GM23338 (cell line): ENCODE measurements around the gene HCRTR1. TPM values are rescaled to one million over a fixed set of nuclear protein-coding genes. Genes with fewer than 3 reads are reported as not detected.

Experiments used
- ATAC-seq: fragments of 200-7000 bp; cut with Tn5 transposase; 3 replicates; pipeline ENCODE4 v1.9.1; 2020
- DNase-seq: peaks from one replicate; pipeline ENCODE4 v3.0.0-alpha.2; 2015; ENCODE audit warnings: low spot score
- H2AFZ ChIP-seq: fragments of 200-600 bp; sonication (generic); 2 replicates; pipeline ENCODE4 v1.8.0; 2016; ENCODE audit warnings: antibody characterized with exemption, mild to moderate bottlenecking, moderate library complexity
- H3F3A ChIP-seq: fragments of 200-600 bp; sonication (generic); replicated peaks from 2 replicates; pipeline ENCODE4 v1.8.0; 2017; ENCODE audit warnings: antibody characterized with exemption, mixed run types, low read depth
- H3K27ac ChIP-seq: fragments of 200-600 bp; sonication (generic); 2 replicates; pipeline ENCODE4 v1.6.1; 2016; ENCODE audit warnings: low read depth
- H3K27me3 ChIP-seq: fragments of 200-600 bp; sonication (generic); 2 replicates; pipeline ENCODE4 v1.8.0; 2016; ENCODE audit warnings: mild to moderate bottlenecking, mixed run types, moderate library complexity; ENCODE audit not compliant: insufficient read depth
- H3K36me3 ChIP-seq: fragments of 200-600 bp; sonication (generic); 2 replicates; pipeline ENCODE4 v1.8.0; 2016; ENCODE audit warnings: mild to moderate bottlenecking; ENCODE audit not compliant: insufficient read depth
- H3K4me1 ChIP-seq: fragments of 200-600 bp; sonication (generic); 2 replicates; pipeline ENCODE4 v1.8.0; 2016; ENCODE audit warnings: mild to moderate bottlenecking, moderate library complexity; ENCODE audit not compliant: insufficient read depth
- H3K4me2 ChIP-seq: fragments of 200-600 bp; sonication (generic); 2 replicates; pipeline ENCODE4 v1.7.1; 2017; ENCODE audit warnings: mixed run types
- H3K4me3 ChIP-seq: fragments of 200-600 bp; sonication (generic); 2 replicates; pipeline ENCODE4 v1.6.1; 2016; ENCODE audit warnings: mixed run types
- H3K79me2 ChIP-seq: fragments of 200-600 bp; sonication (generic); replicated peaks from 2 replicates; pipeline ENCODE4 v1.8.0; 2017; ENCODE audit warnings: mild to moderate bottlenecking; ENCODE audit not compliant: insufficient read depth
- H3K9me2 ChIP-seq: fragments of 200-600 bp; sonication (generic); 2 replicates; pipeline ENCODE4 v1.8.0; 2017; ENCODE audit not compliant: insufficient read depth
- H4K20me1 ChIP-seq: fragments of 200-600 bp; sonication (generic); replicated peaks from 2 replicates; pipeline ENCODE4 v1.8.0; 2017; ENCODE audit warnings: mild to moderate bottlenecking; ENCODE audit not compliant: insufficient read depth
- H3K27ac Mint-ChIP-seq: 2 replicates; pipeline ENCODE4 v1.8.0; 2020; ENCODE audit warnings: inconsistent platforms, mild to moderate bottlenecking, moderate library complexity, mixed read lengths
- H3K27me3 Mint-ChIP-seq: 3 replicates; pipeline ENCODE4 v1.8.0; 2022; ENCODE audit warnings: low read depth, mild to moderate bottlenecking, moderate library complexity, mixed read lengths, inconsistent platforms; ENCODE audit not compliant: insufficient read depth, poor library complexity
- H3K36me3 Mint-ChIP-seq: 3 replicates; pipeline ENCODE4 v1.8.0; 2021; ENCODE audit warnings: low read depth, mild to moderate bottlenecking, inconsistent platforms, moderate library complexity, mixed read lengths
- H3K4me1 Mint-ChIP-seq: 3 replicates; pipeline ENCODE4 v1.8.0; 2020; ENCODE audit warnings: mild to moderate bottlenecking, inconsistent platforms, mixed read lengths
- H3K4me3 Mint-ChIP-seq: 3 replicates; pipeline ENCODE4 v1.8.0; 2021; ENCODE audit warnings: moderate library complexity, mild to moderate bottlenecking, inconsistent platforms, mixed read lengths
- H3K9me3 Mint-ChIP-seq: 3 replicates; pipeline ENCODE4 v1.8.0; 2020; ENCODE audit warnings: moderate library complexity, mild to moderate bottlenecking, inconsistent platforms, mixed read lengths
- CREB1 ChIP-seq: fragments of 250-450 bp; sonication (Bioruptor Pico); IDR thresholded peaks from 2 replicates; pipeline ENCODE4 v1.5.0; 2020; ENCODE audit warnings: low read depth, mild to moderate bottlenecking, moderate library complexity
- JUNB ChIP-seq: IDR thresholded peaks from one replicate; pipeline ENCODE4 v1.6.1; 2016; ENCODE audit warnings: antibody characterized with exemption; ENCODE audit not compliant: unreplicated experiment
- NANOG ChIP-seq: IDR thresholded peaks from 2 replicates; pipeline ENCODE4 v1.6.1; 2016; ENCODE audit warnings: antibody characterized with exemption, borderline replicate concordance
- ZNF114 ChIP-seq: fragments of 250-450 bp; sonication (Bioruptor Pico); IDR thresholded peaks from 2 replicates; pipeline ENCODE4 v1.5.0; 2020; ENCODE audit warnings: mild to moderate bottlenecking, moderate library complexity
- ZNF331 ChIP-seq: fragments of 250-450 bp; sonication (Bioruptor Pico); IDR thresholded peaks from 2 replicates; pipeline ENCODE4 v1.5.0; 2020; ENCODE audit warnings: low read depth, mild to moderate bottlenecking, moderate library complexity
- polyA plus RNA-seq: library from polyadenylated mRNA; unstranded; fragments of >200 nt; fragmentation: Nextera tagmentation; extraction: Ambion mirVana; gene quantifications from 2 replicates; pipeline ENCODE4 v1.2.1, GENCODE V29; 2016
- total RNA-seq: library from RNA; depleted of rRNA; stranded (reverse); fragments of >200 nt; shearing (Covaris generic); gene quantifications from 2 replicates; pipeline ENCODE4 v1.2.3, GENCODE V29; 2014
- TF ChIP-seq, protein P1 (sequence below): fragments of 250-450 bp; sonication (Bioruptor Pico); IDR thresholded peaks from 2 replicates; pipeline ENCODE4 v1.5.0; 2020; ENCODE audit warnings: mild to moderate bottlenecking, moderate library complexity
- TF ChIP-seq, protein P2 (sequence below), 2 experiments: fragments of 200-600 bp in 1 of 2; sonication (generic) in 1 of 2; conservative IDR thresholded peaks; 2 replicates each; pipeline versions ENCODE4 v1.5.1 to v1.6.1; 2016 to 2017; ENCODE audit warnings: antibody characterized with exemption in 2 of 2, low read depth in 2 of 2, mild to moderate bottlenecking in 2 of 2, moderate library complexity in 1 of 2

The HCRTR1 gene
- total and polyA plus RNA-seq, 2 experiments from 2014 or later, result 0.15 to 1.0 TPM

DNA sequence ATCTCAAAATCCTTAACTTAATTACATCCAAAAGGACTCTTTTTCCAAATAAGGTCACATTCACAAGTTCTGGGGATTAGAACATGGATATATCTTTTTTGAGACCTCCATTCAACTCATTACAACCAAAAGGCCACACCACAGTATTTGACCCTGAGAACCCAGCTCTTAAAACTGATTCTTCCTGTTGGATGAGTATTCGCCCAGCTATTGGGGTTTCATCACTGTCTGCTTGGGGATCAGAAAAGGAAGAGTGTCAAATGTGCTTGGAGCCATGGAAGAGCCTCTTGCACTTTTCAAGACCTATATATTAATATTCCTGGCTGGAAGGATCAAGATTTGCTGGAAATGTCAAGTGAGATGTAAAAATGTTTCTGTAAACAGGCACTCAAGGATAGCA, 46.6 kb upstream of the HCRTR1 start (continued):
- TF ChIP-seq, protein P1, sequence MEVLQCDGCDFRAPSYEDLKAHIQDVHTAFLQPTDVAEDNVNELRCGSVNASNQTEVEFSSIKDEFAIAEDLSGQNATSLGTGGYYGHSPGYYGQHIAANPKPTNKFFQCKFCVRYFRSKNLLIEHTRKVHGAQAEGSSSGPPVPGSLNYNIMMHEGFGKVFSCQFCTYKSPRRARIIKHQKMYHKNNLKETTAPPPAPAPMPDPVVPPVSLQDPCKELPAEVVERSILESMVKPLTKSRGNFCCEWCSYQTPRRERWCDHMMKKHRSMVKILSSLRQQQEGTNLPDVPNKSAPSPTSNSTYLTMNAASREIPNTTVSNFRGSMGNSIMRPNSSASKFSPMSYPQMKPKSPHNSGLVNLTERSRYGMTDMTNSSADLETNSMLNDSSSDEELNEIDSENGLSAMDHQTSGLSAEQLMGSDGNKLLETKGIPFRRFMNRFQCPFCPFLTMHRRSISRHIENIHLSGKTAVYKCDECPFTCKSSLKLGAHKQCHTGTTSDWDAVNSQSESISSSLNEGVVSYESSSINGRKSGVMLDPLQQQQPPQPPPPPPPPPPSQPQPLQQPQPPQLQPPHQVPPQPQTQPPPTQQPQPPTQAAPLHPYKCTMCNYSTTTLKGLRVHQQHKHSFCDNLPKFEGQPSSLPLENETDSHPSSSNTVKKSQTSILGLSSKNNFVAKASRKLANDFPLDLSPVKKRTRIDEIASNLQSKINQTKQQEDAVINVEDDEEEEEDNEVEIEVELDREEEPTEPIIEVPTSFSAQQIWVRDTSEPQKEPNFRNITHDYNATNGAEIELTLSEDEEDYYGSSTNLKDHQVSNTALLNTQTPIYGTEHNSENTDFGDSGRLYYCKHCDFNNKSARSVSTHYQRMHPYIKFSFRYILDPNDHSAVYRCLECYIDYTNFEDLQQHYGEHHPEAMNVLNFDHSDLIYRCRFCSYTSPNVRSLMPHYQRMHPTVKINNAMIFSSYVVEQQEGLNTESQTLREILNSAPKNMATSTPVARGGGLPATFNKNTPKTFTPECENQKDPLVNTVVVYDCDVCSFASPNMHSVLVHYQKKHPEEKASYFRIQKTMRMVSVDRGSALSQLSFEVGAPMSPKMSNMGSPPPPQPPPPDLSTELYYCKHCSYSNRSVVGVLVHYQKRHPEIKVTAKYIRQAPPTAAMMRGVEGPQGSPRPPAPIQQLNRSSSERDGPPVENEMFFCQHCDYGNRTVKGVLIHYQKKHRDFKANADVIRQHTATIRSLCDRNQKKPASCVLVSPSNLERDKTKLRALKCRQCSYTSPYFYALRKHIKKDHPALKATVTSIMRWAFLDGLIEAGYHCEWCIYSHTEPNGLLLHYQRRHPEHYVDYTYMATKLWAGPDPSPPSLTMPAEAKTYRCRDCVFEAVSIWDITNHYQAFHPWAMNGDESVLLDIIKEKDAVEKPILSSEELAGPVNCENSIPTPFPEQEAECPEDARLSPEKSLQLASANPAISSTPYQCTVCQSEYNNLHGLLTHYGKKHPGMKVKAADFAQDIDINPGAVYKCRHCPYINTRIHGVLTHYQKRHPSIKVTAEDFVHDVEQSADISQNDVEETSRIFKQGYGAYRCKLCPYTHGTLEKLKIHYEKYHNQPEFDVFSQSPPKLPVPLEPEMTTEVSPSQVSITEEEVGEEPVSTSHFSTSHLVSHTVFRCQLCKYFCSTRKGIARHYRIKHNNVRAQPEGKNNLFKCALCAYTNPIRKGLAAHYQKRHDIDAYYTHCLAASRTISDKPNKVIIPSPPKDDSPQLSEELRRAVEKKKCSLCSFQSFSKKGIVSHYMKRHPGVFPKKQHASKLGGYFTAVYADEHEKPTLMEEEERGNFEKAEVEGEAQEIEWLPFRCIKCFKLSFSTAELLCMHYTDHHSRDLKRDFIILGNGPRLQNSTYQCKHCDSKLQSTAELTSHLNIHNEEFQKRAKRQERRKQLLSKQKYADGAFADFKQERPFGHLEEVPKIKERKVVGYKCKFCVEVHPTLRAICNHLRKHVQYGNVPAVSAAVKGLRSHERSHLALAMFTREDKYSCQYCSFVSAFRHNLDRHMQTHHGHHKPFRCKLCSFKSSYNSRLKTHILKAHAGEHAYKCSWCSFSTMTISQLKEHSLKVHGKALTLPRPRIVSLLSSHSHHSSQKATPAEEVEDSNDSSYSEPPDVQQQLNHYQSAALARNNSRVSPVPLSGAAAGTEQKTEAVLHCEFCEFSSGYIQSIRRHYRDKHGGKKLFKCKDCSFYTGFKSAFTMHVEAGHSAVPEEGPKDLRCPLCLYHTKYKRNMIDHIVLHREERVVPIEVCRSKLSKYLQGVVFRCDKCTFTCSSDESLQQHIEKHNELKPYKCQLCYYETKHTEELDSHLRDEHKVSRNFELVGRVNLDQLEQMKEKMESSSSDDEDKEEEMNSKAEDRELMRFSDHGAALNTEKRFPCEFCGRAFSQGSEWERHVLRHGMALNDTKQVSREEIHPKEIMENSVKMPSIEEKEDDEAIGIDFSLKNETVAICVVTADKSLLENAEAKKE (CRISPR knock-in tag), result no peak
- no peak for TF ChIP-seq JUNB
- TF ChIP-seq NANOG, result no peak
- TF ChIP-seq ZNF114 (CRISPR knock-in tag), result no peak
- TF ChIP-seq, protein P2, sequence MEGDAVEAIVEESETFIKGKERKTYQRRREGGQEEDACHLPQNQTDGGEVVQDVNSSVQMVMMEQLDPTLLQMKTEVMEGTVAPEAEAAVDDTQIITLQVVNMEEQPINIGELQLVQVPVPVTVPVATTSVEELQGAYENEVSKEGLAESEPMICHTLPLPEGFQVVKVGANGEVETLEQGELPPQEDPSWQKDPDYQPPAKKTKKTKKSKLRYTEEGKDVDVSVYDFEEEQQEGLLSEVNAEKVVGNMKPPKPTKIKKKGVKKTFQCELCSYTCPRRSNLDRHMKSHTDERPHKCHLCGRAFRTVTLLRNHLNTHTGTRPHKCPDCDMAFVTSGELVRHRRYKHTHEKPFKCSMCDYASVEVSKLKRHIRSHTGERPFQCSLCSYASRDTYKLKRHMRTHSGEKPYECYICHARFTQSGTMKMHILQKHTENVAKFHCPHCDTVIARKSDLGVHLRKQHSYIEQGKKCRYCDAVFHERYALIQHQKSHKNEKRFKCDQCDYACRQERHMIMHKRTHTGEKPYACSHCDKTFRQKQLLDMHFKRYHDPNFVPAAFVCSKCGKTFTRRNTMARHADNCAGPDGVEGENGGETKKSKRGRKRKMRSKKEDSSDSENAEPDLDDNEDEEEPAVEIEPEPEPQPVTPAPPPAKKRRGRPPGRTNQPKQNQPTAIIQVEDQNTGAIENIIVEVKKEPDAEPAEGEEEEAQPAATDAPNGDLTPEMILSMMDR (conservative IDR thresholded peaks at IDR 0.05; ENCODE audit: low read depth in 2 of 2), result no peak

DNA sequence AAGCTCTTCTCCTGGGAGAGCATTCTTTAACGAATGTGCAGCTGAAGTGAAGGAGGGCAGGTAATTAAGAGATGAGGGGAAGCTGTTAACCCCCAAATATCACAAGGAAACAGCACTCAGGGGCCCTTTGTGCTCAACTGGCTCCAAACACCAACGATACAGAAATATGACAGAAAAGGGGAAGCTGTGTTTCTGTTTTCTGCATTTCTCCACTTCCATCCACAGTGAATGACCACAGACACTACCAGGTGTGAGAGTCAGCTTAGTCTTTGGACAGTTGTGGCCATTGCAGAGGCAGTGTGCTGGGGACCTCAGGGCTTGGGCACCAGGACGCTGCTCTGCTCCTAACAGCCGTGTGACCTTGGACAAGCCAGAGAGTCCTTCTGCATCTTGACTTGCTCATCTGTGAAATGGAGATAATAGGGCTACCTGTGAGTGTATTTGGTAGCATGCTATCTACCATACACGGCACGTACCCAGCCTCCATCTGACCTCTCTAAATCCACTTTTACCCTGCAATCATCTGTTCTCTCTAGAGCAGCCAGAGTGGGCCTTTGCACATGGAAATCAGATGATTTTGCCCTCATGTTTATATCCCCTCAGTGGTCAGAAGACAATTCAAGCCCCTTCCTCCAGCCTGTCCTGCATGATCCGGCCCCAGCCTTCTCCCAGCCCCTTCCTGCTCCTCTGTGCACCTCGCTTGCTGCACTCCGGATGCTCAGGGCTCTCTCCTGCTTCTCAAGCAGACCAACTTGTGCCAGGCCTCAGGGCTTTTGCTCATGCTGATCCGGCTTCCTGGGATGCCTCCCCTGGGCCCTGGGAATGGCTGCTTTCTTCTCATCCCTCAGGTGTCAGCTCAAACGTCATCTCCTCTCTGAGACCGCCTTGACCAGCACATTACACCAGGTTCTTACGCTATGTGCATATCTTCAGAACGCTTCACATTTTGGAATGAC, 45.9 kb upstream of the HCRTR1 start:
- Histone ChIP-seq H3K36me3 (no peaks in the 10 kb centered on the region), H3F3A (no peaks in the 10 kb centered on the region), H2AFZ (no peak overlapping the region), H3K4me2 (no peak overlapping the region), H3K9me2 (no peaks in the 10 kb centered on the region), H3K27ac (no peak overlapping the region), H3K4me1 (peaks cover 12% of the 10 kb centered on the region), H3K27me3 (no peaks in the 10 kb centered on the region), H3K79me2 (no peaks in the 10 kb centered on the region), H4K20me1 (no peaks in the 10 kb centered on the region), H3K4me3 (no peak overlapping the region)
- no peaks in the 10 kb centered on the region for H3K9me3 Mint-ChIP-seq
- TF ChIP-seq ZNF114 (CRISPR knock-in tag) (no peak), ZNF331 (no peak), CREB1 (CRISPR knock-in tag) (no peak)
- no peaks in the 10 kb centered on the region for H3K36me3 Mint-ChIP-seq
- H3K4me3 Mint-ChIP-seq, result no peak overlapping the region
- H3K27me3 Mint-ChIP-seq, result peaks cover 7% of the 10 kb centered on the region
- H3K27ac Mint-ChIP-seq, result no peak overlapping the region
- ATAC-seq (no peak), DNase-seq (no peak)
- H3K4me1 Mint-ChIP-seq, result peaks cover 21% of the 10 kb centered on the region
